ENCODE measurements around the gene RAB17. TPM values are rescaled to one million over a fixed set of nuclear protein-coding genes. Genes with fewer than 3 reads are reported as not detected.

The RAB17 gene
- total and polyA plus RNA-seq, 2 donors from 2014 or later: 59.1 to 151 TPM

DNA sequence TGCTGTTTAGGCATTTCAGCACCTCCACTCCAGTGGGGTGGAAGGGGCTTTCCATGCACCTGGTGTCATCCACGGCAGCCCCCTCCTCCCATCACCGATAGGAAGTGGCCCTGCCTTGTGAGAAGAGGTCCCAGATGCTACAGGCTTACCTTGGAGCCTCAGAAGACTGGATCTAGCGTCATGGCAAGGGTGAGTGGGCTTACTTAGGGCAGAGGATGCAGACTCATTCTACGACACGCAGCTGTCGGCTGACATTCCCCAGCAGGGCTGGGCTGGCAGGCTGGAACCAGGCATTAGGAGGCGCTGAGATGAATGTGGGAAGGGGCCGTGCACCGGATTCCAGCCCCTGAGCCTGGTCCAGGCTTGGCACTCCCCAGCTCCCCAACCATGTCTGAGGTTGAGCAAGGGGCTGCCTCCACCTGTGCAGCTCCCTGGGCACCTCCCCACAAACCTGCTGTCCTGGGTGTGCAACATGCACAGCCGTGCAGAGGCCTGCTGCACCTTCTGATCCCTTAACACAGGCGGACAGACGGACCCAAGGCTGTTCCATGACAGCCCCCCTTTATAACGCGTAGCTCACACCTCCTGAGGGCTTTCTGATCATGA, 25.9 kb downstream of the RAB17 start:
- Histone ChIP-seq H3K27me3 (ENCODE audit: control insufficient read depth, insufficient read depth, low read length) (no peaks in the 10 kb centered on the region), H3K36me3 (ENCODE audit: control insufficient read depth in 2 of 3, insufficient read depth in 3 of 3, low read length in 3 of 3) (peaks cover 0 to 2% (median 0%) of the 10 kb centered on the region in 3 donors), H3K9ac (ENCODE audit: low read length in 3 of 3) (no peak overlapping the region), H3K9me3 (ENCODE audit: control insufficient read depth in 2 of 3, insufficient read depth in 1 of 3, low read length in 3 of 3) (peaks cover 0 to 5% (median 0%) of the 10 kb centered on the region in 3 donors), H3K27ac (ENCODE audit: low read depth in 2 of 2, low read length in 2 of 2) (no peak overlapping the region), H3K4me3 (ENCODE audit: low read length in 3 of 3) (no peak overlapping the region), H3K4me1 (ENCODE audit: control insufficient read depth in 2 of 3, insufficient read depth in 2 of 3, low read depth in 1 of 3, low read length in 3 of 3) (no peaks in the 10 kb centered on the region)
- TF ChIP-seq, protein P1, sequence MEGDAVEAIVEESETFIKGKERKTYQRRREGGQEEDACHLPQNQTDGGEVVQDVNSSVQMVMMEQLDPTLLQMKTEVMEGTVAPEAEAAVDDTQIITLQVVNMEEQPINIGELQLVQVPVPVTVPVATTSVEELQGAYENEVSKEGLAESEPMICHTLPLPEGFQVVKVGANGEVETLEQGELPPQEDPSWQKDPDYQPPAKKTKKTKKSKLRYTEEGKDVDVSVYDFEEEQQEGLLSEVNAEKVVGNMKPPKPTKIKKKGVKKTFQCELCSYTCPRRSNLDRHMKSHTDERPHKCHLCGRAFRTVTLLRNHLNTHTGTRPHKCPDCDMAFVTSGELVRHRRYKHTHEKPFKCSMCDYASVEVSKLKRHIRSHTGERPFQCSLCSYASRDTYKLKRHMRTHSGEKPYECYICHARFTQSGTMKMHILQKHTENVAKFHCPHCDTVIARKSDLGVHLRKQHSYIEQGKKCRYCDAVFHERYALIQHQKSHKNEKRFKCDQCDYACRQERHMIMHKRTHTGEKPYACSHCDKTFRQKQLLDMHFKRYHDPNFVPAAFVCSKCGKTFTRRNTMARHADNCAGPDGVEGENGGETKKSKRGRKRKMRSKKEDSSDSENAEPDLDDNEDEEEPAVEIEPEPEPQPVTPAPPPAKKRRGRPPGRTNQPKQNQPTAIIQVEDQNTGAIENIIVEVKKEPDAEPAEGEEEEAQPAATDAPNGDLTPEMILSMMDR (IDR thresholded peaks at IDR 0.05; ENCODE audit: borderline replicate concordance, extremely low read depth, insufficient read depth): no peak
- no peak for DNase-seq
- intact Hi-C loops (cut with DNase I): no loop called here
- no peak for FAIRE-seq

DNA sequence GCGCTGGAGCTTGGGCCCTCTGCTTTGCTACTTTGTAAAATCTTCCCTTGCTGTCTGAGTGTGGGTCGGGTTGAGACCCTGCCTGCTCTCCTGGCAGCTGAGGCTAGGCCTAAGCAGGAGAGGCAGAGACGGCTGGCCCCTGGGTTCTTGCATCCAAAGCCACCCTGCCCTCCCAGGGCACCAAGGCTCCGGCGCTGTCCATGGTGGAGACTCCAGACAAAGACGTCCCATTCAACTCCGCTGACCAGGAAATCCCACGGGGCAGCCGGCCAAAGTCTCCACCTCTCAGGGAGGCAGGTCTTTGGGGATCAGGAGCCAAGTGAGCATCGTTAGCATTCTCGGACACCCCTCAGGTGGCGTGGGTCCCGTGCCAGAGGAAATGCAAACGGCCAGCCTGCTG, 26.7 kb downstream of the RAB17 start:
- Histone ChIP-seq H3K27me3 (ENCODE audit: control insufficient read depth, insufficient read depth, low read length) (no peaks in the 10 kb centered on the region), H3K4me3 (ENCODE audit: low read length in 3 of 3) (no peak overlapping the region), H3K4me1 (ENCODE audit: control insufficient read depth in 2 of 3, insufficient read depth in 2 of 3, low read depth in 1 of 3, low read length in 3 of 3) (peaks cover 0 to 4% (median 0%) of the 10 kb centered on the region in 3 donors), H3K36me3 (ENCODE audit: control insufficient read depth in 2 of 3, insufficient read depth in 3 of 3, low read length in 3 of 3) (peaks cover 0 to 2% (median 0%) of the 10 kb centered on the region in 3 donors), H3K9ac (ENCODE audit: low read length in 3 of 3) (no peak overlapping the region), H3K27ac (ENCODE audit: low read depth in 2 of 2, low read length in 2 of 2) (no peak overlapping the region), H3K9me3 (ENCODE audit: control insufficient read depth in 2 of 3, insufficient read depth in 1 of 3, low read length in 3 of 3) (peaks cover 0 to 5% (median 0%) of the 10 kb centered on the region in 3 donors)
- DNase-seq (peak in 4 of 5 donors; percentile 71 to 81 (median 76)), FAIRE-seq (no peak)
- intact Hi-C loops (cut with DNase I): no loop called here
- TF ChIP-seq, protein P1 (IDR thresholded peaks at IDR 0.05; ENCODE audit: borderline replicate concordance, extremely low read depth, insufficient read depth): no peak

DNA sequence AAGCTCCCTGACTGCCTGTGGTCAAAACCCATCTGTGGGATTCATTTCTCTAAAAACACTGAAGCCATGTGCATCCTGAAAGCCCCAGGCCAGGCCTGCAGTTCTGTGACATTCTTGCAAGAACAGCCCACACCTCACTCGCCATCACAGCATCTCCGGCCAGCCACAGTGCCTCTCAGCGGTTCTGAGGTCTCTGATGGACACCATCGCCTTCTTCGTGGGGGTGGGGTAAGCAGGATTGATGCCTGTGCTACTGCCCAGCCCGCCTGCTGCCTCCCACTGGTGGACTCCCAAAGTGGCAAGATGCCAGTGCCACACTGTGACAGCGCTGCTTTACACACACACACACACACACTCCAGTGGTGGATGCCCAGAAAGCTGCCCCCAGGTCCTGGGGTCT, 29.3 kb downstream of the RAB17 start:
- intact Hi-C loops (cut with DNase I): no loop called here
- peak in 1 of 5 donors; percentile 60 for DNase-seq

More for the DNA sequence above, 29.3 kb downstream of the RAB17 start:
- H3K36me3 ChIP-seq (ENCODE audit: control insufficient read depth in 2 of 3, insufficient read depth in 3 of 3, low read length in 3 of 3): peaks cover 0 to 2% (median 0%) of the 10 kb centered on the region in 3 donors
- H3K9me3 ChIP-seq (ENCODE audit: control insufficient read depth in 2 of 3, insufficient read depth in 1 of 3, low read length in 3 of 3): peaks cover 0 to 5% (median 1%) of the 10 kb centered on the region in 3 donors
- no peak for FAIRE-seq
- no peaks in the 10 kb centered on the region for H3K27me3 ChIP-seq (ENCODE audit: control insufficient read depth, insufficient read depth, low read length)
- TF ChIP-seq, protein P1 (IDR thresholded peaks at IDR 0.05; ENCODE audit: borderline replicate concordance, extremely low read depth, insufficient read depth): no peak
- H3K4me3 ChIP-seq (ENCODE audit: low read length in 3 of 3): no peak overlapping the region
- H3K9ac ChIP-seq (ENCODE audit: low read length in 3 of 3): no peak overlapping the region
- H3K27ac ChIP-seq (ENCODE audit: low read depth in 2 of 2, low read length in 2 of 2): no peak overlapping the region
- peaks cover 0 to 4% (median 0%) of the 10 kb centered on the region in 3 donors for H3K4me1 ChIP-seq (ENCODE audit: control insufficient read depth in 2 of 3, insufficient read depth in 2 of 3, low read depth in 1 of 3, low read length in 3 of 3)

All from kidney (tissue), 14 donors.